Neural crest cell (in vitro differentiated cells): ENCODE measurements around the gene LRRC37A3. TPM values are rescaled to one million over a fixed set of nuclear protein-coding genes. Genes with fewer than 3 reads are reported as not detected.
"Not testable (repeated sequence)": the region's sequence is repeated elsewhere in the genome, so short reads cannot be mapped to it uniquely, and the experiment has no call there.

Source experiments
- DNase-seq: peaks from one replicate; pipeline ENCODE4 v3.0.0; 2021; ENCODE audit warnings: low read depth, mixed read lengths, low spot score
- H3K27ac Mint-ChIP-seq: one replicate; pipeline ENCODE4 v1.8.0; 2021; ENCODE audit warnings: mild to moderate bottlenecking, mixed read lengths; ENCODE audit not compliant: unreplicated experiment
- H3K27me3 Mint-ChIP-seq: 2 replicates; pipeline ENCODE4 v1.8.0; 2021; ENCODE audit warnings: low read depth, mild to moderate bottlenecking, mixed read lengths
- H3K36me3 Mint-ChIP-seq: 2 replicates; pipeline ENCODE4 v1.8.0; 2021; ENCODE audit warnings: low read depth, mild to moderate bottlenecking, mixed read lengths
- H3K4me1 Mint-ChIP-seq: 2 replicates; pipeline ENCODE4 v1.8.0; 2021; ENCODE audit warnings: mixed read lengths
- H3K4me3 Mint-ChIP-seq: one replicate; pipeline ENCODE4 v1.8.0; 2021; ENCODE audit warnings: mild to moderate bottlenecking, mixed read lengths
- H3K9me3 Mint-ChIP-seq: 2 replicates; pipeline ENCODE4 v1.8.0; 2021; ENCODE audit warnings: mixed read lengths
- long read RNA-seq: library from polyadenylated mRNA; unstranded; transcript quantifications from one replicate; pipeline ENCODE4 v2.0.0, GENCODE V29; 2020
- total RNA-seq: library from RNA; stranded (reverse); gene quantifications from 2 replicates; pipeline ENCODE4 v1.2.1, GENCODE V29; 2021
- TF ChIP-seq, protein P1 (sequence below): fragments of 200-600 bp; sonication (generic); conservative IDR thresholded peaks from 2 replicates; pipeline ENCODE4 v1.5.0; 2021; ENCODE audit warnings: antibody characterized with exemption, mild to moderate bottlenecking

The LRRC37A3 gene
- total RNA-seq, result 21.2 and 22.8 TPM in 2 replicates
- long read RNA-seq, partial matches to known transcripts, result 1 of 4 reads
- long read RNA-seq, other reads (novel, unspliced or antisense), result 3 of 4 reads

DNA sequence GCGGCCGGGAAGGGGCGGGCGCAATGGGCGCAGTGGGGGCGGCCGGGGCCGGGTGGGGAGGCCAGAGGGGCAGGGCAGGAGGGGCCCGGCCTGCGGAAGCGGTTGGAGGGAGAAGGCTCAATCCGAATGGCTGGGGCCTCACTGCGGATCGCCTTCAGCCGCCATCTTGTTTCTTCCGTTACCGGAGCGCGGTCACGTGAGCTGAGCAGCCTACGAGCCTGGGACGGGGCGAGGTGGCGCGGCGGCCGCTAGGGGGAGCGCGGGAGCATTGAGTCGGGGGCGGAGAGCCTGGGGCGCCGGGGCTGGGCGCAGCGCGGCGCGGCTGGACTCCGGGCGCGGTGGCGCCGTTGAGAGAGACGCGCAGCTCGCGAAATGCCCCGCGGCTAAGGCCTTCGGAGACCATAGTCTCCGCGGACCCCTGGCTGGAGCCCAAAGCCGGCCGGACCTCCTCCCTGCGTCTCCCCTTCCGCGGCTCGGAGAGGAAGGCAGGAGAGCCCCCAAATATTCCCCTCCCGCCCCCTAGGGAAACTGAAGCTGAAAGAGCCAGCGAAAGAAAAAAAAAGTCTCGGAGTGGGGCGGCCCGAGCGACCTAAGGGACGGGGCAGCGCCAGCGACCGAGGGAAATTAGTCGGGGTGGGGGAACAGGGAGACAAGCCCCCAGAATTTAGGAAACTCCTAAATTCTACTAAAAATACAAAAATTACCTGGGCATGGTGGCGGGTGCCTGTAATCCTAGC lies at the start of gene LRRC37A3:
Gene LRRC37A3, minus strand, starts transcription at position 190 of the 737 bp plus-strand sequence. CDS start 22,221 bp downstream, outside the sequence.
- Mint-ChIP-seq H3K27ac (peak within 1 kb of the TSS; percentile 94), H3K4me3 (peak within 1 kb of the TSS; percentile 94)
- not testable (repeated sequence) for H3K27me3 Mint-ChIP-seq, H3K9me3 Mint-ChIP-seq, H3K36me3 Mint-ChIP-seq, H3K4me1 Mint-ChIP-seq
- DNase-seq, result peak; percentile 100
- TF ChIP-seq, protein P1, sequence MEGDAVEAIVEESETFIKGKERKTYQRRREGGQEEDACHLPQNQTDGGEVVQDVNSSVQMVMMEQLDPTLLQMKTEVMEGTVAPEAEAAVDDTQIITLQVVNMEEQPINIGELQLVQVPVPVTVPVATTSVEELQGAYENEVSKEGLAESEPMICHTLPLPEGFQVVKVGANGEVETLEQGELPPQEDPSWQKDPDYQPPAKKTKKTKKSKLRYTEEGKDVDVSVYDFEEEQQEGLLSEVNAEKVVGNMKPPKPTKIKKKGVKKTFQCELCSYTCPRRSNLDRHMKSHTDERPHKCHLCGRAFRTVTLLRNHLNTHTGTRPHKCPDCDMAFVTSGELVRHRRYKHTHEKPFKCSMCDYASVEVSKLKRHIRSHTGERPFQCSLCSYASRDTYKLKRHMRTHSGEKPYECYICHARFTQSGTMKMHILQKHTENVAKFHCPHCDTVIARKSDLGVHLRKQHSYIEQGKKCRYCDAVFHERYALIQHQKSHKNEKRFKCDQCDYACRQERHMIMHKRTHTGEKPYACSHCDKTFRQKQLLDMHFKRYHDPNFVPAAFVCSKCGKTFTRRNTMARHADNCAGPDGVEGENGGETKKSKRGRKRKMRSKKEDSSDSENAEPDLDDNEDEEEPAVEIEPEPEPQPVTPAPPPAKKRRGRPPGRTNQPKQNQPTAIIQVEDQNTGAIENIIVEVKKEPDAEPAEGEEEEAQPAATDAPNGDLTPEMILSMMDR, result peak; percentile 97

- not testable (repeated sequence) for H3K27me3 Mint-ChIP-seq, H3K9me3 Mint-ChIP-seq, H3K27ac Mint-ChIP-seq, H3K36me3 Mint-ChIP-seq
- H3K4me1 Mint-ChIP-seq, result peaks cover 28% of the 10 kb centered on the region
- peak overlapping the region; percentile 50 for H3K4me3 Mint-ChIP-seq
- peak; percentile 49 for DNase-seq
- TF ChIP-seq, protein P1, result peak; percentile 57
Measured at GRCh38 chr17:64965873-64966287, 46.6 kb upstream of the LRRC37A3 start.

DNA sequence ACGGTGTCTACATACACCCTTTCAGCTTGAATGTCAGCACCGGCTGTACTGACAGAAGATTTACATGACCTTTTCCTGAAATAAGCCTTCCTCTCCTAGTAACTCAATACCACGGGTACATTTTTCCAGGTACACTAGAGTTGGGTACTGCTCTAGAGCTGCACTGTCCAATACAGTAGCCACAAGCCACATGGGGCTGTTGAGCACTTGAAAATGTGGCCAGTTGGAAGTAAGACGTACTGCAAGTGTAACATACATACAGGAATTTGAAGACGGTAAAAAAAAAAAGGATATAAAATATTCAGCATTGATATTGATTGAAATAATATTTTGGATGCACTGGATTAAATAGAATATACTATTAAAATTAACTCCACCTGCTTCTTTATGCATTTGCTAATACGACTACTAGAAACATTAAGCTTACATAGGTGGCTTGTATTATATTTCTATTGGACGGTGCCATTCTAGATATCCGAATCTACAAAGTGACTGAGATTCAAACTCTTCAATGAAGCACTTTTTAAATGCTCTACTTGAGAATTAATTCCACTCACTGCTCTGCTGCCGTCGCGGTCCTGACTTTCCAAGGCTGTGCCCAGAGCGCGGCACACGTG lies 46.1 kb upstream of the LRRC37A3 start:
- not testable (repeated sequence) for H3K9me3 Mint-ChIP-seq, DNase-seq, H3K36me3 Mint-ChIP-seq, H3K27me3 Mint-ChIP-seq, H3K27ac Mint-ChIP-seq
- Mint-ChIP-seq H3K4me1 (peaks cover 26% of the 10 kb centered on the region), H3K4me3 (peak overlapping the region; percentile 19)

DNA sequence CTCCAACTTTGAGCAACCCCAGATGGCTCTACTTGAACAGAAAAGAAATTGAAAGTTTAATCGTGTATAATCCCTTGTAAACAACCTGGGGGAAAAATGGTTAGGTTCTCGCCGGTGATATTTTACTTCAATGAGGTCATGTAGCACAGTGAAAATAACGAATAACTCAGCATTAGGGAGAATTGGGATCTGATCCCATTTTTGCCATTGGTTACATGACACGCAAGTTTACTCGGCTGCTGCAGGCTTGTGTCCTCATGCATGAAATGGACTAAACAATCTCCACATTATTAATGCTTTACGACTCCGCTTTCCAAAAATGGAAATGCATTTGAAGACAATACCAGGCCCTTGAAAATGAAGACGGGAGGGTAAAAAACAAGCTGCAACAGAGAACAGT lies 45.5 kb upstream of the LRRC37A3 start:
- H3K4me1 Mint-ChIP-seq, result peaks cover 23% of the 10 kb centered on the region
- TF ChIP-seq, protein P1, result no peak
- peaks cover 7% of the 10 kb centered on the region for H3K27me3 Mint-ChIP-seq
- no peaks in the 10 kb centered on the region for H3K36me3 Mint-ChIP-seq
- peak overlapping the region; percentile 36 for H3K4me3 Mint-ChIP-seq
- DNase-seq, result no peak
- H3K9me3 Mint-ChIP-seq, result no peaks in the 10 kb centered on the region
- H3K27ac Mint-ChIP-seq, result no peak overlapping the region

DNA sequence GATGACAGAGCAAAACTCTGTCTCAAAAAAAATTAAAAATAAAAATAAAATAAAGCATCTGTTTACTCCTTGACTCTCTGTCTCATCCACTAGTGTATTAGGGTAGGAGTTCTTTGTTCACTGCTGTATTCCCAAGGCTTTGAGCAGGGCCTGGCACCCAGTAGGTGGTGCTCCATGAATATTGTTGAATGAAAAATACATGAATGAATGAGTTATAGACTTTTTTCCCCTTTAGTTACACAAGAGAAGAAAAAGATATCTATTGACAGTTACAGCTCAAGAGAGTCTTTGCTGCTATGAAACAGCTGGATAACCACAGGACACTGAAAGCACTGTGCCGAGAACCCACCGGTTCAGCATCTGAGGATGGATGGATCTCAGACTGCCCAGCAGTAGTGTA lies 44.5 kb upstream of the LRRC37A3 start:
- H3K9me3 Mint-ChIP-seq, DNase-seq, H3K4me3 Mint-ChIP-seq, H3K27ac Mint-ChIP-seq, H3K27me3 Mint-ChIP-seq, H3K36me3 Mint-ChIP-seq: not testable (repeated sequence)
- peaks cover 23% of the 10 kb centered on the region for H3K4me1 Mint-ChIP-seq

GRCh38 chr17:64961563-64962378 lies 42.5 kb upstream of the LRRC37A3 start:
- DNase-seq, result peak; percentile 72
- H3K4me1 Mint-ChIP-seq, result peaks cover 23% of the 10 kb centered on the region
- TF ChIP-seq, protein P1, result peak; percentile 77

More at GRCh38 chr17:64961563-64962378, 42.5 kb upstream of the LRRC37A3 start:
- H3K27ac Mint-ChIP-seq, H3K9me3 Mint-ChIP-seq, H3K27me3 Mint-ChIP-seq, H3K36me3 Mint-ChIP-seq: not testable (repeated sequence)
- peak overlapping the region; percentile 4 for H3K4me3 Mint-ChIP-seq
